HL-60 (cell line): ENCODE results near the gene POC1B.

Experiments used
- GABPA ChIP-seq: IDR thresholded peaks from 2 replicates; pipeline ENCODE4 v1.6.1; 2012; ENCODE audit warnings: low read depth
- POLR2AphosphoS5 ChIP-seq: IDR thresholded peaks from 2 replicates; pipeline ENCODE4 v1.6.1; 2012; ENCODE audit warnings: low read depth
- TF ChIP-seq, protein P1 (sequence below): IDR thresholded peaks from one replicate; pipeline ENCODE4 v1.5.1; 2011; ENCODE audit warnings: low read length, control low read depth, inconsistent platforms; ENCODE audit not compliant: insufficient read depth

DNA sequence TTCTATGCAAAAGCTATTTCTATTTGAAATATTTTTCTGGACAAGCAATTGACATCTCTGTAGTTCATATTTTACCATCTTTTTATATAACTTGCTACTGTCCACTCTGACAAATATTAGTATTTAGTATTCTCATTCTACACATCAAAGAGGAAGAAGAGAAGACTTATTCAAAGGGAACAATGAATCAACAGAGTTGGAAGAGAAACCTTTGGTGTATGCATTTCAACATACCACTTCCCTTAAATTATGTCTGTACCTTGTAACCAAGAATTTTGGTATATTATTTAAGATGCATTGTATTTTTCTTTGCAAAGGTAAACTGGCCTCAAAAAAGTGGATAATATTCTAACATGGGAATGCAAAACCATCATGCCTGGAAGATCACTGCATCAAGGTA lies 101.5 kb downstream of the POC1B start:
- TF ChIP-seq POLR2AphosphoS5 = no peak
- TF ChIP-seq, protein P1, sequence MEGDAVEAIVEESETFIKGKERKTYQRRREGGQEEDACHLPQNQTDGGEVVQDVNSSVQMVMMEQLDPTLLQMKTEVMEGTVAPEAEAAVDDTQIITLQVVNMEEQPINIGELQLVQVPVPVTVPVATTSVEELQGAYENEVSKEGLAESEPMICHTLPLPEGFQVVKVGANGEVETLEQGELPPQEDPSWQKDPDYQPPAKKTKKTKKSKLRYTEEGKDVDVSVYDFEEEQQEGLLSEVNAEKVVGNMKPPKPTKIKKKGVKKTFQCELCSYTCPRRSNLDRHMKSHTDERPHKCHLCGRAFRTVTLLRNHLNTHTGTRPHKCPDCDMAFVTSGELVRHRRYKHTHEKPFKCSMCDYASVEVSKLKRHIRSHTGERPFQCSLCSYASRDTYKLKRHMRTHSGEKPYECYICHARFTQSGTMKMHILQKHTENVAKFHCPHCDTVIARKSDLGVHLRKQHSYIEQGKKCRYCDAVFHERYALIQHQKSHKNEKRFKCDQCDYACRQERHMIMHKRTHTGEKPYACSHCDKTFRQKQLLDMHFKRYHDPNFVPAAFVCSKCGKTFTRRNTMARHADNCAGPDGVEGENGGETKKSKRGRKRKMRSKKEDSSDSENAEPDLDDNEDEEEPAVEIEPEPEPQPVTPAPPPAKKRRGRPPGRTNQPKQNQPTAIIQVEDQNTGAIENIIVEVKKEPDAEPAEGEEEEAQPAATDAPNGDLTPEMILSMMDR = no peak
- TF ChIP-seq GABPA = no peak
